GM21423 (cell line): ENCODE data around the gene SHANK2.

Source experiments
- ATAC-seq: cut with Tn5 transposase; IDR thresholded peaks from one replicate; pipeline ENCODE4 v1.9.1; 2021; ENCODE audit warnings: mild to moderate bottlenecking, moderate library complexity; ENCODE audit not compliant: unreplicated experiment

Gene SHANK2

DNA sequence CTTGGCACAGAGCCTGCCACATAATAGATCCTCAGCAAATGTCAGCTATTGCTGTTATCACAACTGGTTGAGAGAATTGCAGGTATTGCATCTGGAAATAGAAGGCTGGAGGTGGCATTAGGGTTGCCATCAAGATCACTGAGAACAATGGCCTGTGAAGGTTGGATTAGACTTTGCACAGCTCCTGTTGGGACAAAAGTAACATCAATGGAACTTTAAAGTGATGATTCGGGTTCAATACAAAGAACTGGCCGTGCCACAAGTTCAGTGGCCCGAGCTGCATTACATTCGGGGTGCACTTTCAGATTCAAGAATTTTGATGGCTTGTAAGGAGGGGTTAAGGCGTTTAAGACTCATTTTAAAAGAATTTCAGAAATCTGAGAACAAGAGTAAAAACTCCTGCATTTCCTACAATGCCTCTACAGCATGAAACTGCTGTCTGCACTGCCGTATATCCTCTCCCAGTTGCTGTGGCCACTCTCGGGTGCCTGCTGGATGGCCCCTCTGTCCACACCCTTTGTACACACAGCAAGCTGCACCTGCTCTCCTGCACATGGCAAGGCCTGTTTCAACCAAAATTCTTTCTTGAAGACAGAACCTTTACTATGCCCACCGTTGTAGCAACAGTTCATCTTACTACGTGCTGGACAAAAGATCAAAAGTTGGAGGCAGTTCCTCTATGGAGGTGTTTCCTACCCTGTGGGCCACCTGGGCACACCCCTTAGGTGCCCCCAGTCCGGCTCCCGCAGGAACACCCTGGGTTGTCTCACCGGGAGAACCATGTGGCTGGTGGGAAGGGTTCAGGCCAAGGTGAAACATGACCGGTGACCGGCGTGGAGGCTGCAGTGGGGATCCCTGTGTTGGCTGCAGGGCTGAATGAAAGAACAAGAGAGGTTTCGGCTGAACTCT is 17.5 kb upstream of the SHANK2 start:
- no peak for ATAC-seq

- no peak for ATAC-seq
Measured at GRCh38 chr11:71268706-71269321, 16.4 kb upstream of the SHANK2 start.

GRCh38 chr11:71267807-71268421 is 15.5 kb upstream of the SHANK2 start:
- ATAC-seq, result no peak

DNA sequence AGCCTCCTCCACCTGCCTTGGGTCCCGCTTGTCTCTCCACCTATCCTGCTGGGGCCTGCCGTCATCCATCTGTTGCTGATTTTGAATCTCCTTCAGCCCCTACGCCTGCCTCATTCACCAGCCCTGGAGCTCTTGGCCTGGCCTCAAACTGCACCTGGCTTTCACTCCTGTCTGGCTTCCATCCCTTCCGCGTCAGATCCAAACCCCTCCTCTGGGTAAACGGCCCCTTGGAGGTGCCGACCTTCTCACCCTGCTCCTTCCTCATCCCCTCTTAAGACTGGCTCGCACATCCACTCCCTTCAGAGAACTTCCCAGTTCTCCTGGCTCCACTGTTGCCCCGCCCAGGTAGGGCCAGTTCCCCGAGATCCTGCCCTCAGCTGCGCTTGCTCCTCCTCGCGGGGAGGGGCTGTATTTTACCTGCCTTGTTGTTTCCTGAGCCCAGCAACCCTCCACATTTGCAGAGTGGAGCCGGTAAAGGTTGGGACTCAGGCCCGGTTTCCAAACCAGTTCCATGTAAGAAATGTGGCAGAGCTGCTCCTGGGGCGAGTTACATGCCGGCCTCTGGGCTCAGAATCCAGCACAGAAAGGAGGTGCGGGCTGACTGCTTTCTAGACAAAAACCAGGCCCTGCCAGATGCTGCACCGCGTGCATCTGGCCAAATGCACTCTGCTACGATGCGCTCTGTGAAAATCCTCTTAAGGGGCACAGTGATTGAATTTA is 13.9 kb upstream of the SHANK2 start:
- no peak for ATAC-seq

- ATAC-seq, result no peak
Measured at GRCh38 chr11:71265559-71266092, 13.2 kb upstream of the SHANK2 start.

GRCh38 chr11:71263386-71263785 is 11.0 kb upstream of the SHANK2 start:
- ATAC-seq, result no peak

- no peak for ATAC-seq
Measured at GRCh38 chr11:71255800-71256479, 3.6 kb upstream of the SHANK2 start.

GRCh38 chr11:71255323-71255722 is 2.9 kb upstream of the SHANK2 start:
- no peak for ATAC-seq

DNA sequence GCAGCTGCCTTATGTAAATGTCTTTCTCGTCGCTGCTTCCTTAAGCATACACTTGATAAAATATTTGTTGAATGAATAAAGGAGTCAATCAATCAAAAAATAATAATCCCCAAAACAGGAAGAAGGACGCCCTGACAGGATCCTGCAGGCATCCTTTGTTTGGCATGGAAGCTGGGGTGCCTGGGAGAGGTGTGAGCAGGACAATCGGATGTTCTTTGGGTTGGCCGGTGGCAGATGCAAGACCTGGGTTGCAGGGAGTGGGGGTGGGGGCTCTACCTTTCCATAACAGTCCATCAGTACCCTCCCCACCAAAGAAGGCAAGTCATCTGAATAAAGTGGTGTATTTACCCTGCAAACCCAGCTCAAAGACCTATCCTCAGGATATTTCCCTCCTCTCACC is 1.4 kb upstream of the SHANK2 start:
- ATAC-seq, result no peak

- no peak for ATAC-seq
Measured at GRCh38 chr11:71252770-71253730, 673 bp upstream of the SHANK2 start.

GRCh38 chr11:71251761-71252268 is 562 bp downstream of the SHANK2 start:
- ATAC-seq, result no peak

GRCh38 chr11:71251151-71251721 is 1.1 kb downstream of the SHANK2 start:
- ATAC-seq, result no peak

DNA sequence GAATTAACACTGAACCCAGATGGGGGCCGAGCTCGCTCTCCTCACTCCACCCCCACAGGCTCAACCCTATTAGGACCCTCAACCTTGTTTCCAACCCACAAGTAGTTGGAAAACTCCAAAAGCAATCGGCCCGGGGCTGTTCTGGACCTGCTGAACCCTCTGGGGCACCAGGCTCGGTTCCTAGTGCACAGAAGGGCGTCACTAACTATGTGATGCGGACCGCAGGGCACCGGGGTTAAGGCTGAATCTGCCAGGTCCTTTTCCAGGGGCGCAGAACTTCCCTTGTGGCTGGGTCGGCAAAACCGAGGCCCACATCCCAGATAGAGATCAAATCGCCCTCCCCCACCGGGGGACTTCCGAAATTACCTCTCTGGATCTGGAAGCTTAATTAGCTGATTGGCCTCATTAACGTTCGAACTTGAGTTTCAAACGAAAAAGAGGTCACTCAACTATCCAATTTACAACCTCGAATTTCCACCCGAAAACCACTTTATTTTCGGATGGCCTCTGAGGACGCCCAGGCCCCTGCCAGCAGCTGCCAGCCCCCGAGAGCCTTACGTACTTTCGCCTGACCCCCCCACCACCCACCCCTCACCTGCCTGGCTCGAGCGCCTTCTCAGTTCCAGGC is 1.7 kb downstream of the SHANK2 start:
- no peak for ATAC-seq

DNA sequence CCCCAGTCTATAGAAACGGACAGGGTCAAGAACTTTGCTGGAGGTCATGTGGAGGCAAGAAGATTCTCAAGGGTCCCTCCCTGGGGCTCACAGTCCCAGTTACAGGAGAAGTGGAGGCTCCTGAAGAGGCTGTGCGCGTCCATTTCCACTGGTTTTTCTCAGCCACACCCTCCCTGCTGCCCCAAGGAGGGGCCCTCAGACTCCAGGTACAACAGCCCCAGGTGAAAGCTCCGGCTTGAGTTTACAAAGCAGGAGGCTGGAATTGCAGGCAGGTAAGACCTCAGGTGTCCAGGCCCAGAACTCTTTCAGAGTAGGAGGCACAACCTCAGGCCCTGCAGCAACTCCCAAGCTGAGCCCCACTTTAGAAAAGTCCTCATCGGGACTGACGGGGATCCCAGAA is 3.1 kb downstream of the SHANK2 start:
- ATAC-seq, result no peak

- ATAC-seq, result no peak
Measured at GRCh38 chr11:71248656-71249055, 3.7 kb downstream of the SHANK2 start.

- ATAC-seq, result no peak
Measured at GRCh38 chr11:71248251-71248570, 4.2 kb downstream of the SHANK2 start.

- no peak for ATAC-seq
Measured at GRCh38 chr11:71247551-71248250, 4.7 kb downstream of the SHANK2 start.

GRCh38 chr11:71246559-71246958 is 5.8 kb downstream of the SHANK2 start:
- no peak for ATAC-seq
